Neuronal stem cell (in vitro differentiated cells): ENCODE results near the gene APEH.

Experiments
- DNase-seq: peaks from one replicate; pipeline ENCODE4 v3.0.0-alpha.2; 2013; ENCODE audit warnings: low spot score
- H2AFZ ChIP-seq: one replicate; pipeline ENCODE4 v1.6.1; 2013; ENCODE audit warnings: mild to moderate bottlenecking, low read length, inconsistent platforms
- H2AK5ac ChIP-seq: 2 replicates; pipeline ENCODE4 v1.6.1; 2013; ENCODE audit warnings: low read depth, mild to moderate bottlenecking, inconsistent platforms, low read length, moderate library complexity, mixed read lengths
- H2BK120ac ChIP-seq: 2 replicates; pipeline ENCODE4 v1.6.1; 2013; ENCODE audit warnings: low read depth, mild to moderate bottlenecking, inconsistent platforms, low read length, moderate library complexity, mixed read lengths
- H2BK12ac ChIP-seq: one replicate; pipeline ENCODE4 v1.6.1; 2013; ENCODE audit warnings: low read length, inconsistent platforms
- H2BK15ac ChIP-seq: 2 replicates; pipeline ENCODE4 v1.6.1; 2013; ENCODE audit warnings: mild to moderate bottlenecking, low read length, inconsistent platforms, mixed read lengths
- H2BK5ac ChIP-seq: one replicate; pipeline ENCODE4 v1.6.1; 2013; ENCODE audit warnings: inconsistent platforms, mild to moderate bottlenecking, low read length, moderate library complexity
- H3K14ac ChIP-seq: one replicate; pipeline ENCODE4 v1.6.1; 2013; ENCODE audit warnings: low read length, inconsistent platforms
- H3K18ac ChIP-seq: 2 replicates; pipeline ENCODE4 v1.6.1; 2013; ENCODE audit warnings: low read length, inconsistent platforms
- H3K23ac ChIP-seq: 2 replicates; pipeline ENCODE4 v1.6.1; 2013; ENCODE audit warnings: low read depth, mild to moderate bottlenecking, mixed read lengths, low read length, inconsistent platforms; ENCODE audit not compliant: poor library complexity
- H3K27ac ChIP-seq: replicated peaks from 3 replicates; pipeline ENCODE4 v1.5.1; 2013; ENCODE audit warnings: low read length, inconsistent platforms
- H3K27me3 ChIP-seq, 3 experiments: 2 replicates each; pipeline ENCODE4 v1.6.1; 2013; ENCODE audit warnings: low read length in 3 of 3, mild to moderate bottlenecking in 2 of 3, inconsistent platforms in 1 of 3, low read depth in 1 of 3, mixed read lengths in 1 of 3, moderate library complexity in 1 of 3; ENCODE audit not compliant: control insufficient read depth in 3 of 3, insufficient read depth in 3 of 3
- H3K36me3 ChIP-seq, 2 donors: replicated peaks in 1 of 2; 2 replicates each; pipeline ENCODE4 v1.6.1; 2013; ENCODE audit warnings: low read length in 2 of 2; ENCODE audit not compliant: control insufficient read depth in 2 of 2, insufficient read depth in 2 of 2
- H3K4ac ChIP-seq: 2 replicates; pipeline ENCODE4 v1.6.1; 2013; ENCODE audit warnings: inconsistent platforms, mild to moderate bottlenecking, low read length, moderate library complexity
- H3K4me1 ChIP-seq, 2 donors: 1 replicate in 1 of 2; 2 replicates in 1 of 2; pipeline ENCODE4 v1.6.1; 2013; ENCODE audit warnings: low read length in 2 of 2, low read depth in 1 of 2; ENCODE audit not compliant: control insufficient read depth in 2 of 2, insufficient read depth in 1 of 2
- H3K4me2 ChIP-seq: one replicate; pipeline ENCODE4 v1.6.1; 2013; ENCODE audit warnings: mild to moderate bottlenecking, low read length, inconsistent platforms; ENCODE audit not compliant: insufficient read depth, poor library complexity, severe bottlenecking
- H3K4me3 ChIP-seq, 2 donors: 2 replicates each; pipeline ENCODE4 v1.5.1; 2013; ENCODE audit warnings: low read length in 2 of 2, mild to moderate bottlenecking in 2 of 2, inconsistent platforms in 1 of 2, moderate library complexity in 1 of 2
- H3K79me1 ChIP-seq: one replicate; pipeline ENCODE4 v1.6.1; 2013; ENCODE audit warnings: low read depth, mild to moderate bottlenecking, inconsistent platforms, low read length, moderate library complexity
- H3K9ac ChIP-seq: one replicate; pipeline ENCODE4 v1.6.1; 2013; ENCODE audit warnings: mild to moderate bottlenecking, low read depth, low read length, inconsistent platforms; ENCODE audit not compliant: poor library complexity
- H3K9me3 ChIP-seq, 2 donors: replicated peaks in 1 of 2; 2 replicates each; pipeline versions ENCODE3 to v1.6.1; 2013; ENCODE audit warnings: low read length in 2 of 2, mild to moderate bottlenecking in 2 of 2, inconsistent platforms in 1 of 2, low read depth in 1 of 2, mixed read lengths in 1 of 2, moderate library complexity in 1 of 2; ENCODE audit not compliant: control insufficient read depth in 2 of 2, insufficient read depth in 1 of 2
- H4K8ac ChIP-seq: one replicate; pipeline ENCODE4 v1.6.1; 2013; ENCODE audit warnings: low read depth, mild to moderate bottlenecking, inconsistent platforms, low read length, moderate library complexity
- H4K91ac ChIP-seq: one replicate; pipeline ENCODE4 v1.6.1; 2013; ENCODE audit warnings: low read length, low read depth, mild to moderate bottlenecking, inconsistent platforms; ENCODE audit not compliant: poor library complexity
- WGBS, 2 donors: extraction: QIAGEN DNeasy Blood & Tissue Kit; methylation state at CpG; one replicate each; pipeline ENCODE4 v1.1.7; 2013; ENCODE audit warnings: missing lambda C conversion rate in 2 of 2, mixed read lengths in 1 of 2; ENCODE audit not compliant: insufficient read length in 2 of 2, insufficient replicate concordance in 1 of 2; ENCODE audit errors: extremely low coverage in 2 of 2; 5-methylcytosine and 5-hydroxymethylcytosine counted together

APEH gene

GRCh38 chr3:49652903-49653415, 21.2 kb upstream of the APEH start:
- Histone ChIP-seq H3K27ac (no peak overlapping the region), H3K9ac (peak overlapping the region; percentile 30)

GRCh38 chr3:49653621-49654020, 20.5 kb upstream of the APEH start:
- H4K8ac ChIP-seq, result no peak overlapping the region
- H3K9me3 ChIP-seq, result no peaks in the 10 kb centered on the region
- no peak overlapping the region for H2AK5ac ChIP-seq
- H3K36me3 ChIP-seq, result peaks cover 0 to 43% of the 10 kb centered on the region in 2 donors
- no peak for DNase-seq
- H2BK120ac ChIP-seq, result no peak overlapping the region
- H3K4ac ChIP-seq, result no peak overlapping the region
- peak overlapping the region; percentile 65 for H3K23ac ChIP-seq
- no peak overlapping the region for H3K9ac ChIP-seq
- H3K27ac ChIP-seq, result no peak overlapping the region
- peak overlapping the region; percentile 57 for H3K18ac ChIP-seq
- H2BK15ac ChIP-seq, result no peak overlapping the region
- peak overlapping the region; percentile 71 for H3K14ac ChIP-seq
- peaks cover 2% of the 10 kb centered on the region for H3K79me1 ChIP-seq
- no peak overlapping the region for H2AFZ ChIP-seq
- no peak overlapping the region for H4K91ac ChIP-seq
- H3K4me2 ChIP-seq, result no peak overlapping the region
- no peak overlapping the region for H2BK12ac ChIP-seq
- H3K4me3 ChIP-seq, result no peak overlapping the region
- H2BK5ac ChIP-seq, result peak overlapping the region; percentile 24
- H3K27me3 ChIP-seq, result no peaks in the 10 kb centered on the region
- peaks cover 0 to 2% of the 10 kb centered on the region in 2 donors for H3K4me1 ChIP-seq
- WGBS, 2 donors, result no CpG with 5 or more reads among the region's 8 CpGs

More at GRCh38 chr3:49652903-49653415, 21.2 kb upstream of the APEH start:
- WGBS, 2 donors, result no CpG with 5 or more reads among the region's 21 CpGs
- H3K36me3 ChIP-seq, result peaks cover 0 to 43% of the 10 kb centered on the region in 2 donors
- H3K4ac ChIP-seq, result no peak overlapping the region
- no peak overlapping the region for H4K8ac ChIP-seq
- no peak overlapping the region for H2BK120ac ChIP-seq
- H3K4me3 ChIP-seq, result no peak overlapping the region
- no peak overlapping the region for H2BK5ac ChIP-seq
- H2BK12ac ChIP-seq, result no peak overlapping the region
- no peaks in the 10 kb centered on the region for H3K27me3 ChIP-seq
- H2BK15ac ChIP-seq, result no peak overlapping the region
- no peak overlapping the region for H3K4me2 ChIP-seq
- H3K14ac ChIP-seq, result no peak overlapping the region
- DNase-seq, result no peak
- H3K4me1 ChIP-seq, result peaks cover 0 to 2% of the 10 kb centered on the region in 2 donors
- no peak overlapping the region for H3K23ac ChIP-seq
- H3K79me1 ChIP-seq, result peaks cover 2% of the 10 kb centered on the region
- H3K9me3 ChIP-seq, result no peaks in the 10 kb centered on the region
- no peak overlapping the region for H3K18ac ChIP-seq
- no peak overlapping the region for H2AFZ ChIP-seq
- no peak overlapping the region for H4K91ac ChIP-seq
- H2AK5ac ChIP-seq, result no peak overlapping the region

- Histone ChIP-seq H3K4ac (peak overlapping the region; percentile 37), H3K79me1 (peaks cover 2% of the 10 kb centered on the region), H3K18ac (no peak overlapping the region), H2AK5ac (peak overlapping the region; percentile 56), H3K4me3 (peak overlapping the region in 1 of 2 donors; percentile 43), H3K27me3 (no peaks in the 10 kb centered on the region), H3K36me3 (peaks cover 0 to 43% of the 10 kb centered on the region in 2 donors), H4K8ac (no peak overlapping the region), H3K9me3 (no peaks in the 10 kb centered on the region), H4K91ac (no peak overlapping the region), H3K23ac (peak overlapping the region; percentile 20), H3K27ac (no peak overlapping the region), H2BK120ac (no peak overlapping the region), H3K9ac (peak overlapping the region; percentile 60), H2AFZ (no peak overlapping the region), H2BK15ac (peak overlapping the region; percentile 49), H2BK5ac (peak overlapping the region; percentile 75), H3K4me2 (no peak overlapping the region), H3K14ac (no peak overlapping the region), H3K4me1 (peaks cover 0 to 2% of the 10 kb centered on the region in 2 donors), H2BK12ac (peak overlapping the region; percentile 58)
- DNase-seq, result no peak
- no CpG with 5 or more reads among the region's 17 CpGs for WGBS, 2 donors
Observed at GRCh38 chr3:49654176-49654825, 19.9 kb upstream of the APEH start.

GRCh38 chr3:49654955-49655556, 19.1 kb upstream of the APEH start:
- H2BK5ac ChIP-seq, result peak overlapping the region; percentile 75
- no peak overlapping the region for H3K23ac ChIP-seq
- no CpG with 5 or more reads among the region's 10 CpGs for WGBS, 2 donors
- no peaks in the 10 kb centered on the region for H3K79me1 ChIP-seq
- peaks cover 0 to 43% of the 10 kb centered on the region in 2 donors for H3K36me3 ChIP-seq
- H2BK15ac ChIP-seq, result no peak overlapping the region
- H4K91ac ChIP-seq, result no peak overlapping the region
- no peak overlapping the region for H3K4me3 ChIP-seq
- peak overlapping the region; percentile 44 for H3K9ac ChIP-seq
- H3K18ac ChIP-seq, result peak overlapping the region; percentile 83
- no peak overlapping the region for H2BK120ac ChIP-seq
- H3K4me2 ChIP-seq, result no peak overlapping the region
- H2BK12ac ChIP-seq, result no peak overlapping the region
- peaks cover 0 to 1% of the 10 kb centered on the region in 2 donors for H3K4me1 ChIP-seq
- no peak overlapping the region for H2AFZ ChIP-seq
- peak overlapping the region; percentile 63 for H2AK5ac ChIP-seq
- DNase-seq, result no peak
- H3K27ac ChIP-seq, result no peak overlapping the region
- H3K14ac ChIP-seq, result no peak overlapping the region
- H3K27me3 ChIP-seq, result no peaks in the 10 kb centered on the region
- H3K9me3 ChIP-seq, result no peaks in the 10 kb centered on the region
- H4K8ac ChIP-seq, result no peak overlapping the region
- H3K4ac ChIP-seq, result no peak overlapping the region
